Fibroblast of upper back skin (primary cell): Measurements from ENCODE around the gene LRIF1.
A peak's percentile ranks its signal among the peaks of the same experiment; 100 is the strongest.
"Not testable (repeated sequence)": the region's sequence is repeated elsewhere in the genome, so short reads cannot be mapped to it uniquely, and the experiment has no call there.

Experiments used
- DNase-seq: peaks from one replicate; pipeline ENCODE4 v3.0.0-alpha.2; 2013

Gene LRIF1

DNA sequence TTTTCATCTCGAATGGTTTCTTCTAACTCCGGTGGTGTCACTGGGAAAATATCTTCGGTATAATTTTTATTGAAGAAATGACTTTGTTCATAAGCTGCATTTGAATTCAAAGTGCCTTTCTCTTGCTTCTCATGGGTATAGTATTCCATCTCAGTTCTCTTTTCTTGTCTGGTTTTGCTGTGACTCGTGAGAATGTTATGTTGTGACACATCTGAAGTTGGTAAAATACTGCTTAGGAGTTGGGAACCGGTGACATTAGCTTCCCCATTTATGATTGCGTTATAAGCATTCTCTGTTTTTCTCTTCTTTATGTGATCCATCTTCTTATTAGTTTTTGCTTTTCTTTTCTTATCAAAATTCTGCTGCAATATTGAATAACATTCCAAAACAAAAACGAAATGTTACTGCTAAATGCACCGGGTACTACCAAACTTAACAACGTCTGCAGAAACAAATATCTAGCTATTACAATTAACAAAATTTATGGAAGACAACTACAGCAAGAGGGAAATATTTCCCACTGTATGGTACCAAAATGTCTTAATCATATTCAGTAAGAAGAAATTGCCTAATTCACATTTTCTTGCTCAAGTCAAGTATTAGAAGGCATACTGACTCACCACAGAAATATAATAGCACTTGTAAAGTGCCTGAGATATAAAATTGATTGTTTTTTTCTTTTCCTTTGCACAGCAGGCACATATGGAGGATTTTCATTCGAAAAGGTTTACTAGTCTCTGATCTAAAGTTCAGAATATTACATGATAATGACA lies 15.5 kb downstream of the LRIF1 start:
- DNase-seq: peak; percentile 32

DNA sequence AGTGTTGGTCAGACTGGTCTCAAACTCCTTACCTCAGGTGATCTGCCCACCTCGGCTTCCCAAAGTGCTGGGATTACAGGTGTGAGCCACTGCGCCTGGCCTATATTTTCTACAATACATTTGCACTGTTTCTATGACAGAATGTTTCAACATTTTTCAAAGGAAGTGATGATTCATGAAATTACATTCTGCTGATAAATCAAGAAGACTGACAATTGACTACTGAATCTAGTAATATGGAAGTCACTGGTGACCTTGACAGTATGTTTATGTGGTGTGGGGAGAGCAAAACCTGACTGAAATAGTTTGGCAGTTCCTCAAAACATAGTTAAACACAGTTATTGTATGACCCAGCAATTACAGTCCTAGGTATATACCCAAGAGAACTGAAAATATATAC lies 18.1 kb downstream of the LRIF1 start:
- no peak for DNase-seq

DNA sequence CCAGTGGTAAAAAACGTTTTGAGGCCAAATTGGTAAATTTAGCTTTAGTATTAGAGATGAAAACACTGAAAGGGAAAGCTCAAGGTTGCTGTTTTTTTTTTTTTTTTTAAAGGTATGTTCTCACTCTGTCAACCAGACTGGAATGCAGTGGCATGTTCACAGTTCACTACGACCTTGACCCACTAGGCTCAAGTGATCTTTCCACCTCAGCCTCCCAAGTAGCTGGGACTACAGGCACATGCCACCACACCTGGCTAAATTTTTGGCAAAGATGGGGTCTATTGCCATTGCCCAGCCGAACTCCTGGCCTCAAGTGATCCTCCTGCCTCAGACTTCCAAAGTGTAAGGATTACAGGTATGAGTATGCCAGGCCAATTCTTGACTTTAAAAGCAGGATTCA lies 18.9 kb downstream of the LRIF1 start:
- no peak for DNase-seq

DNA sequence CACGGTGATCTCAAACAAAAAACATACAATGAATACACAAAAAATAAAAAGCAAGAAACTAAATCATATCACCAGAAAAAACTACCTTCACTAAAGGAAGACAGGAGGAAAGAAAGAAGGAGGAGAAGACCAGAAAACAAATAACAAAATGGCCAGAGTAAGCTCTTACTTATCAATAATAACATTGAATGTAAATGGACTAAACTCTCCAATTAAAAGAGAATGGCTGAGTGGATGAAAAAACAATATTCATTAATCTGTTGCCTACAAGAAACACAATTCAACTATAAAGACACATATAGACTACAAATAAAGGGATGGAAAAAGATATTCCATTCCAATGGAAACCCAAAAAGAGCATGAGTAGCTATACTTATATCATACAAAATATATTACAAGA lies 27.2 kb downstream of the LRIF1 start:
- no peak for DNase-seq

DNA sequence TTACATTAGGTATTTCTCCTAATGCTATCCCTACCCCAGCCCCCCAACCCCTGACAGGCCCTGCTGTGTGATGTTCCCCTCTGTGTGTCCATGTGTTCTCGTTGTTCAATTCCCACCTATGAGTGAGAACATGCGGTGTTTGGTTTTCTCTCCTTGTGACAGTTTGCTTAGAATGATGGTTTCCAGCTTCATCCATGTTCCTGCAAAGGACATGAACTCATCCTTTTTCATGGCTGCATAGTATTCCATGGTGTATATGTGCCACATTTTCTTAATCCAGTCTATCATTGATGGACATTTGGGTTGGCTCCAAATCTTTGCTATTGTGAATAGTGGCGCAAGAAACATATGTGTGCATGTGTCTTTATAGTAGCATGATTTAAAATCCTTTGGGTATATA lies 32.6 kb downstream of the LRIF1 start:
- not testable (repeated sequence) for DNase-seq

DNA sequence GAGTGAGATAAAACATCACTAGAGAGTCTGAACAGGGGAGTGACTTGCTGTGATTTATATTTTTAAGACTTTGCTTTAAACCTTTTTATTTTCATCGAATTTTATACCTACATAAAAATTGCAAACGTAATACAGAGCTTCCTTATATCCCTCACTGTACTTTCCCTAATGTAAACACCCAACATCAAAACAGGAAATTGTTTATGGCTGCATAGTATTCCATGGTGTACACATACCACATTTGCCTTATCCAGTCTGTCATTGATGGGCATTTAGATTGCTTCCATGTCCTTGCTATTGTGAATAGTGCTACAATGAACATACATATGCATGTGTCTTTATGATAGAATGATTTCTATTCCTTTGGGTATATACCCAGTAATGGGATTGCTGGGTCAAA lies 34.8 kb downstream of the LRIF1 start:
- no peak for DNase-seq

DNA sequence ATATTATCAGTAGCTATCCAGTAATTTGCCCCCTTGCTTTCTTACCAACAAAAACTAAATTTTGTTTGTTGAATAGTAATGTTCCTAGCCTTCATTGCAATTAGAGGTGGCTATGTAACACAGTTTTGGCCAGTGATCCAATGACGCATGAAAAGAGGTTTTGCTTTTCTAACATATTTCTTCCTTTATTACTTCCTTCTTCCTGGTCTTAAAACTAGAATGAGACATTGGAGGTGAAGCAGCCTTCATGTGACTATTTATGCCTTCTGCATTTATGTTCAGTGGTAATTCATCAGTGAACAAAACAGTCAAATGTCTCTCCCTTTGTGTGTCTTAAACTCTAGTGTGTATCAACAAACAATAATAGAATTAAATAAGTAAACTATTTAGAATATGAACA lies 35.5 kb downstream of the LRIF1 start:
- no peak for DNase-seq

DNA sequence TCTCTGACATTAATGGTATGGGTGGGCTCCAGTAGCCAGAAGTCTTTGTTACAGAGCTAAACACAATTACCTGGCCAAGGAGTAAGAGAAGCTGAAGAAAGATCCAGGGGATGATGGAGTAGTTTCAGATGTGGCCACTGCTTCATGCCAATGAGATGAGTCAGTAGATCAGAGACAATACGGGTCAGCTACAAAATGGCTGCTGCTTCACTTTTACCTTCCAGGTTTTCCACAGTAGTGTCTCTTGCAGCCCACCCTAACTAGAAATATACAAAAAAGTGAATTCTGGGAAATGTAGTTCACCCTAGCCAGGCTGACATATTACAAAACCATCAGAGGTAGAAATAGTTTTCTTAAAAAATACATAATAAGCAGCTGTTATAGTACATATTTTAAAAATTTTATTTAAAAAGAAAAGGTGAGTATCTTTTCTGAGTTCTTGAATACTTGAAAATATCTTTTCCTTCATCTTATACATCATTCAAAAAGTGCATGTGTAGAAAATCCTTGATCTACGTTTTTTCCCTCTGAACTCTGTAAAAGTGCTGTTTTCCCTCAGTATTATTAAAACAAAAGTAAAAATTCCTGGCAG lies 36.1 kb downstream of the LRIF1 start:
- no peak for DNase-seq

DNA sequence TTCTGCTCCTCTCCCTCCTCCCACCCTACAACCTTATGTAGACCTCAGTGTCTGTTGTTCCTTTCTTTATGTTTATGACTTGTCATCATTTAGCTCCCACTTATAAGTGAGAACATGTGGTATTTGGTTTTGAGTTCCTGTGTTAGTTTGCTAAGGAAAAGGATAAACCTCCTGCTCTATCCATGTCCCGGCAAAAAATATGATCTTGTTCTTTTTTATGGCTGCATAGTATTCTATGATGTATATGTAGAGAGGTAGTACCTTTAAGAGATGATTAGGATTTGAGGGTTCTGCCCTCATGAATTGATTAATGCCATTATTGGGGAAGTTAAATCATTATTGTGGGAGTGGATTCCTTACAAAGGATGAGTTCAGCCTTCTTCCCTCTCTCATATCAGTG lies 41.8 kb downstream of the LRIF1 start:
- DNase-seq: no peak

DNA sequence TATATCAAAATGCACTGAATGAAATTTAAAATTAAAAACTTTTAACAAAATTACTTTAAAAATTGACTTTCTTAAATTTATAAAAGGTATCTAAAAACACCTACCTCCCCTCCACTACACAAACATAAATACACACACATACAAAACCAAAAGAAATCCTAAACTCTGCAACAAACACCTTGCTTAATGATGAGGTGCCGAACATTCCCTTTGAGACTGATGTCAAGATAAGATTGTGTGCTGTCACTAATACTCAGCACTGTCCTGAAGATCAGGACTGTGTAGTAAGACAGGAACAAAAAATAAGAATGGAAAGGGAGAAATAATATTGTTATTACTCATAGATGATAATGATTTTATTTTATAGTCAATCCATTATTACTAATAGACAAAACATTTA lies 45.7 kb downstream of the LRIF1 start:
- no peak for DNase-seq

DNA sequence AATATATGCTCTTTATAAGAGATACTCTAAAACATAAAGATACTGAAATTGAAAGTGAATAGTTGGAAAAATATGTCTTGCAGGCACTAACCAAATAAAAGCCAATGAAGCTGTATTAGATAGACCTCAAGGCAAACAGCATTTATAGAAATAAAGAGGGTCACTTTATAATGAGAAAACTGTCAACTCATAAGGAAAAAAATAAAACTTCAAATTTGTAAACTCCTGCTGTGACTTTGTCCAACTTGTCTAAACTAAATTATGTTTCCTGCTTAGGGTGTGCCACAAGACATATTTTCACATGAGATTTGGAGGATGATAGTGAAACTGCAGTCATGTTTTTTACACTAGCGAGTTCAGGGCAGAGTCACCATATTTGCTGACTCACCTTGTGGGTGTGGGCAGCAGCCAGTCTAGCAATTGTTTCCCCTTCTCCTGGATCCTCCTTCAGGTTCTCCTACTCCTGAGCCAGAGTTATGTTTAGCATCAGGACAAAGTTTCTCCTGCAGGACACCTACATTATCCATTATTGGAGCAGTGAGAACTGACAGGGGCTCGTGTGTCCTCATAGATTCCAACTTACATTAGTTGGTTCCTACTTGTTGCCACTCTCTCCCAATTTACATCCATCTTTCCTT lies 46.9 kb downstream of the LRIF1 start:
- no peak for DNase-seq

DNA sequence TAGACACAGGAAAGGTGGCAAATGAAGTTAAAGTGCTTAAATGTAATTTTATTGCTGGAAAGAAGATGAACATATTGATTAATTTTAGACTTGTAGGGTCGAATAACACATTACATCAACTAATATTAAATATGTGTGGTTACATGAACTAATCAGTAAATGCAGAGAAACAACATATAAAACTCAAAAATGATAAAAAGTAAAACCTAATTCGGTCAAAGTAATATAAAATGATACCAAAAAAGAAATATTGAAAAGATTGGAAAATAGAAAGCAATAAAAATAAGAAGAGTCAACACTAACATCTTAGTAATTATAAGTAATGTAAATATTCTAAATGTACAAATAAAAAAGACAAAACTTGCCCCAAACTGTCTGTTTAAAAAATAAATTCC lies 47.5 kb downstream of the LRIF1 start:
- no peak for DNase-seq

DNA sequence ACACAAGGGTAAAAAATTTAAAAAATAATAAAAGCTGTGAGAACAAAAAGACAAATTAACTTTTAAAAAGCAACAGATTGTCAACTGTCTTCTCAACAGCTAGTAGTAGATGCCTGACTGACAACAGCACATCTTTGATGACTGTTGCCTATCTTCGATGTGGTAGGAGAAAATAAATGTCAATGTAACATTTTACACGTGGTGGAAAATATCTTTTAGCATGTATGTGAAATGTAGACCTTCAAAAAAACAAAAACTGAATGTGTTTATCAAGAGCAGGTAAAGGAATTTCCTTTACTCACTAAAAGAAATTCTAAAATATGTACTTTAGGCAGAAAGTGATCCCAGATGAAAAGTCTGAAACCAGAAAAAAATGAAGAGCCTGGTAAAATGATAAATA lies 47.9 kb downstream of the LRIF1 start:
- DNase-seq: no peak

DNA sequence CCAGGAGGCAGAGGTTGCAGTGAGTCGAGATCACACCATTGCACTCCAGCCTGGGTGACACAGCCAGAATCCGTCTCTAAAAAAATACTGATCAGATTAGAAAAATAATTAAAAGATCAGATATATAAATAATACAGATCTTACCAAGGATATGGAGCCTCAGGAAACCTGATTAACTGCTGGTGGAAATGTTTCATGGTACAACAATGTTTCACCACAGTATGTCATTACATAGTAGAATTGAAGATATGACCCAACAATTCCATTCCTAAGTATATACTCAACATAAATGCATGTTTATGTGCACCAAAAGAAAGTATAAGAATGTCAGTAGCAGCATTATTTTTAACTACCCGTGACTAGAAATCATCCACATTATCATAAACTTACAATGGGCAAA lies 49.0 kb downstream of the LRIF1 start:
- no peak for DNase-seq

DNA sequence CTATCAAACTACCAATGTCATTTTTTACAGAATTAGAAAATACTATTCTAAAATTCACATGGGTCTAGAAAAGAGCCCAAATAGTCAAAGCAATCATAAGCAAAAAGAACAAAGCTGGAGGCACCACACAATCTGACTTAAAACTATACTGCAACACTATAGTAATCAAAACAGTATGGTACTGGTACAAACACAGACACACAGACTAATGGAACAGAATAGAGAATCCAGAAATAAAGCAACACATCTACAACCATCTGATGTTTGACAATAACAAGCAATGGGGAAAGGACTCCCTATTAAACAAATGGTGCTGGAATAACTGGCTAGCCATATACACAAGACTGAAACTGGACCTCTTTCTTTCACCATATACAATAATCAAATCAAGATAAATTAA lies 50.9 kb downstream of the LRIF1 start:
- no peak for DNase-seq

DNA sequence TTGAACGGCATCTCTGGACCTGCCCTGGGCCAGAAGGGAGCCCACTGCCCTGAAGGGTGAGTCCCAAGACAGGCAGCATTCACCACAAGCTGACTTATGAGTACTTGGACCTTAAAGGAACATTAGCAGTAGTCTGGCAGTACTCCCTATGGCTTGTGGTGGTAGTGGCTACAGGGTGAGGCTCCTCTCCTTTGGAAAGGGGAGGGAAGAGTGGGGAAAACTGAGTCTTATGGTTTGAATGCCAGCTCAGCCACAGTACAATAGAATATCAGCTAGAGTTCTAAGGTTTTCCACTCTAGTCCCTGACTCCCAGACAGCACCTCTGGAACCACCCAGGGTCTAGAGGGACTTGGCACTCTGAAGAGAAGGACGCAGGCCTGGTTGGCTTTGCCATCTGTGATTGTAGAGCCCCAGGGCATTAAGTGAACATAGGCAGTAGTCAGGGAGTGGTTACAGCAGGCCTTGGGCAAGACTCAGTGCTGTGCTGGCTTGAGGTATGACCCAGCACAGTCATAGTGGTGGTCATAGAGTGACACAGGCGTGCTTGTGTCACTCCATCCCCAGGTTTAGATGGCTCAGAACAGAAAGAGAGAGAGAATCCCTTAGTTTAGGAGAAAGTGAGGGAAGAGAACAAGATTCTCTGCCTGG lies 59.7 kb downstream of the LRIF1 start:
- DNase-seq: no peak

DNA sequence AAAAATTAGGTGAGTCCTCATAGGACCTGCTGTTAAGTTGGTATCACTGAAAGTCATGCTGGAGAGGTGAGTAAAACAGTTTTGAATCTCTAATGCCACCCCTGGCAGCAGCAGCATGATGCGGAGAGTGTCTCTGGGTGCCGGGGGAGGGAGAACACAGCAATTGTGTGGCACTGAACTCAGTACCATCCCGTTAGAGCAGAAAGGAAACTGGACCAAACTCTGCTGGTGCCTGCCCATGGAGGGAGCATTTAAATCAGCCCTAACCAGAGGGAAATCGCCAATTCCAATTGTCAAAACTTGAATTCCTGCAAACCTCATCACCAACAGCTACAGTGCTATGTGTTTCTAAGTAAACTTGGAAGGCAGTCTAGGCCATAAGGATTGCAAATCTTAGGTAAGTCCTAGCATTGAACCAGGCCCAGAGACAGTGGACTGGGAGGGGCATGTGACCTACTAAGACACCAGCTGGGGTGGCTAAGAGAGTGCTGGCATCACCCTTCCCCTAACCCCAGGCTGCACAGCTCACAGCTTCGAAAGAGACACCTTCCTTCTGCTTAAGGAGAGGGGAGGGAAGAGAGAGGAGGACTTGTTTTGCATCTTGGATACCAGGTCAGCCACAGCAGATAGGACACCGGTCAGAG lies 60.8 kb downstream of the LRIF1 start:
- DNase-seq: no peak

DNA sequence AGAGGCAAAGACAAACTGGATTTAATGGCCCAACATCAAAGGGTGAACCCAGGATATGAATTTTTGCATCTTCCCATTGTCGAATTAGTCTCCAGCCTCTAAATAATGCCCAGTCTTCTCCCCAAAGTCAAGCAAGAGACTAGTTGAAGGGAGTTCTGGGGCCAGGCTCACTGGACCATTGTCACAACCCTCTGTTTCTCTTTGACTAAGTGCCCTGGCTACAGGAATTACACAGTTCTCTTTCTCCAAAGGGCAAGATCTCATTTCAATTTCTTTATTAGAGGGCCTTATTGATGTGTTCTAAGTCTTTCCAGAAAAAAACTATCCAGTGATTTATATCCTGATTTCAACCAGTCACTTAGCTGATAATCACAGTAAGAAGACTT lies 64.3 kb downstream of the LRIF1 start:
- DNase-seq: no peak

DNA sequence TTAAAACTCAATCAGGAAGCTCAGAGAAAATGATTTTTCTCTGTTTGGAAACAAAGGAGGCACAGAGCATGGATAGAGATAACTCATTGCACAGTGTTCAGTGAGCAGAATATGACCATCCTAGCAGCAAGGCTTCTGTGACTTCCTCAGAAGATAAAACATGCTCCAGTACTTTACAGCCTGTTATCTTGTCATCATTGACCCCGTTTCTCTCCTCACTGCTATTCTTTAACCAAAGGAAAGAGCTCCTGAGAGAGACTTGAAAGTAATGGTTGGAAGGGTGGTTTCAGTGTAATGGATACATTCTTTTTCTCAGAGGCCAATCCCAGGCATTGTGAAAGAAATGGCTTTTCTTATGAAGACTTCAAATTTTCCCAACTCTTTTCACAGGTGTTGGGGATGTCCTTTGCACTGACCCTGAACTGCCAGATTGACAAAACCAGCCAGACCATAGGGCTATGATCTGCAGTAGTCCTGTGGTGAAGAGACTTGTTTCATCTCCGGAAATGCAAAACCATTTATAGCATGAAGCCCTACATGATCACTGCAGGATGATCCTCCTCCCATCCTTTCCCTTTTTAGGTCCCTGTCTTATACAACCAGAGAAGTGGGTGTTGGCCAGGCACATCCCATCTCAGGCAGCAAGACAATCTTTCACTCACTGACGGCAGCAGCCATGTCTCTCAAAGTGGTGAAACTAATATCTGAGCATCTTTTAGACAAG lies 64.8 kb downstream of the LRIF1 start:
- no peak for DNase-seq

DNA sequence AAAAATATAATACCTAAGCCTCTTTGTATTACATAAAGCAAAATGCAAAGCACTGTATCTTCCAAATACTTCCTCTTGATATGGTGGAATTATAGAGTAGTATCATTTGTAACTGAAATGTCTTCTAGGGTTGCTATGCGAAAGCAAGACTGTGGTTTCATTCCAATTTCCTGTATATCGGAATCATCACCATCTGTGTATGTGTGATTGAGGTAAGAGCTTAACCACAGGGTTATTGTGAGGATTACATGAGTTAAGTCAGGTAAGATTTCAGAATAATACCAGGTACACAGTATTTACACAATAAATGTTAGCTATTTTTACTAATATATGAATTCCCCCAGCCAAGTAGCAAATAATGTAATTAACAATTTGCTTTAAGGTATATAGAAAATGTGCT lies 66.0 kb downstream of the LRIF1 start:
- no peak for DNase-seq
